ENCODE measurements around the gene MYEOV.

DNA sequence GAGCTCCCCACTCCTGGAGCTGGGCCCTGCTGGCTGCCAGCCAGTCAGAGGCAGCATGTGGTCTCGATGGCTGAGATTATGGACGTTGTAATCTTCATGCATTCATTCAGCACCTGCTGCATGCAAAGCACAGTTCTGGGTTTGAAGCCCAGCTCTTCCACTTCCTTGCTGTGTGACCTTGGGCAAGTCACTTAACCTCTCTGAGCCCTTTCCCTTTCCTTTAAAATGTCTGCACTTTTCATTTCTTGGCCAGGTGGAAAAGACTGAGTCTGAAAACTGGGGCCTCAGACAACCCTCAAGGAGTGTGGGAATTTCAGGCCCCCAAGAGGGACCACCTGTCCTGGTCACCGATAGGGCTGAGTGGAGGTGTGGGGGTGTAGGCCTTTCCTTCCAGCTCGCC, 24.6 kb upstream of the MYEOV start:
- TF ChIP-seq, protein P1, sequence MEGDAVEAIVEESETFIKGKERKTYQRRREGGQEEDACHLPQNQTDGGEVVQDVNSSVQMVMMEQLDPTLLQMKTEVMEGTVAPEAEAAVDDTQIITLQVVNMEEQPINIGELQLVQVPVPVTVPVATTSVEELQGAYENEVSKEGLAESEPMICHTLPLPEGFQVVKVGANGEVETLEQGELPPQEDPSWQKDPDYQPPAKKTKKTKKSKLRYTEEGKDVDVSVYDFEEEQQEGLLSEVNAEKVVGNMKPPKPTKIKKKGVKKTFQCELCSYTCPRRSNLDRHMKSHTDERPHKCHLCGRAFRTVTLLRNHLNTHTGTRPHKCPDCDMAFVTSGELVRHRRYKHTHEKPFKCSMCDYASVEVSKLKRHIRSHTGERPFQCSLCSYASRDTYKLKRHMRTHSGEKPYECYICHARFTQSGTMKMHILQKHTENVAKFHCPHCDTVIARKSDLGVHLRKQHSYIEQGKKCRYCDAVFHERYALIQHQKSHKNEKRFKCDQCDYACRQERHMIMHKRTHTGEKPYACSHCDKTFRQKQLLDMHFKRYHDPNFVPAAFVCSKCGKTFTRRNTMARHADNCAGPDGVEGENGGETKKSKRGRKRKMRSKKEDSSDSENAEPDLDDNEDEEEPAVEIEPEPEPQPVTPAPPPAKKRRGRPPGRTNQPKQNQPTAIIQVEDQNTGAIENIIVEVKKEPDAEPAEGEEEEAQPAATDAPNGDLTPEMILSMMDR (IDR thresholded peaks at IDR 0.05): no peak
- TF ChIP-seq POLR2A (IDR thresholded peaks at IDR 0.05): no peak

Measured in uterus (tissue), 2 donors.